ACC112 (cell line): Measurements from ENCODE around the gene HOXC10.

Experiments
- H2AFZ ChIP-seq: fragments of 200-600 bp; sonication (generic); one replicate; pipeline ENCODE4 v1.6.0; 2017; ENCODE audit warnings: antibody characterized with exemption, low read length; ENCODE audit not compliant: unreplicated experiment
- H3K27ac ChIP-seq: fragments of 200-600 bp; sonication (generic); 2 replicates; pipeline ENCODE4 v1.5.1; 2014; ENCODE audit warnings: low read depth, mild to moderate bottlenecking, antibody characterized with exemption, low read length, moderate library complexity
- H3K27me3 ChIP-seq: fragments of 200-600 bp; sonication (generic); 2 replicates; pipeline ENCODE4 v1.6.1; 2014; ENCODE audit warnings: mild to moderate bottlenecking, antibody characterized with exemption, low read length, moderate library complexity, mixed read lengths; ENCODE audit not compliant: insufficient read depth
- H3K36me3 ChIP-seq: fragments of 200-600 bp; sonication (generic); 2 replicates; pipeline ENCODE4 v1.6.1; 2016; ENCODE audit warnings: mild to moderate bottlenecking, antibody characterized with exemption, low read length, moderate library complexity, mixed read lengths; ENCODE audit not compliant: insufficient read depth
- H3K4me1 ChIP-seq: fragments of 200-600 bp; sonication (generic); one replicate; pipeline ENCODE4 v1.6.1; 2016; ENCODE audit warnings: low read length, mixed read lengths; ENCODE audit not compliant: insufficient read depth, unreplicated experiment, control insufficient read depth
- H3K4me3 ChIP-seq: fragments of 200-600 bp; sonication (generic); 2 replicates; pipeline ENCODE4 v1.5.1; 2014; ENCODE audit warnings: mild to moderate bottlenecking, low read depth, low read length
- H3K79me2 ChIP-seq: fragments of 200-600 bp; sonication (generic); one replicate; pipeline ENCODE4 v1.6.0; 2016; ENCODE audit warnings: low read length; ENCODE audit not compliant: control insufficient read depth, unreplicated experiment, insufficient read depth

Gene HOXC10

DNA sequence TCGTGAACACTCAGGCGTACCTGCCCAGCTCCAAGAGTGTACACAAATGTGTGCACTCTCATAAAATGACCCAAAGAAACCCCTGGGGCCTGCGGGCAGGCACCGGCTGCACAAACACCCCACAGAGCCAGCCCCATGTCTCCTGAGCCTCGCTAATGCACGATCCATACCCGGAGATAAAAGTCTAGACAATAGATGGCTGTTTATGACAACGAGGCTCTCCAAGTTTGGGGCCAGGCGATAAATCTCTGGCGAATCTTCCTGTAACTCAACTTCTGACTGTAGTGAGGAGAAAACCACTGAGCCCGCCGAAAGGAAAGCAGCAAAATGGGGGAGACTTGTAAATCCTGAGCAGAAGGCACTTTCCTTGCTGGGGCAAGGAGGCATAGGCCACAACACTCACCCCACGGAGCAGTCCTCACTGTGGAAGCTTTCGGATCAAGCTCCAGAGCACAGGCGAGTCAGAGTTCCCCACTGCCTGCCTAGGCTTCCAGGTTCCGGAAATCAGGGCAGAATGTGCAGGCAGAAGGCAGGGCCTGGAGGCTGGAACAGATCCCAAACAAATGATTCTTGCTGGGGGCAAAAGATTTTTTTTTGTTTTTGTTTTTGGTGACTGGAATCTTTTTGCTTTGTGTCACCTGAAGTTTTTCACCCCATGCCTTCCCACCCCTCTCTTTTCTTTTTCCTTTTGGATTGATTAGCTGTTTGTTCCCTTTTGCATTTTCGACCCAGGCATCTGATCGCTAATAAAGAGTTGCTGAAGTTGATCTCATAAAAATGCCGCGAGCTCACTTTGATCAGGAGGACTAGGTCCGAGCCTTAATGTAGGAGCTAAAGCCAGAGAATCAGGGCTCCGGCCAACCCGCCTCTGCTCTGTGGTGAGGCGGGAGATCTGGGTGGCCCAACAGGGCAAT lies 16.5 kb upstream of the HOXC10 start:
- Histone ChIP-seq H3K27me3 (peaks cover 100% of the 10 kb centered on the region), H3K4me1 (peaks cover 3% of the 10 kb centered on the region), H3K36me3 (no peaks in the 10 kb centered on the region), H3K27ac (no peak overlapping the region), H3K79me2 (no peaks in the 10 kb centered on the region), H2AFZ (no peak overlapping the region), H3K4me3 (no peak overlapping the region)

DNA sequence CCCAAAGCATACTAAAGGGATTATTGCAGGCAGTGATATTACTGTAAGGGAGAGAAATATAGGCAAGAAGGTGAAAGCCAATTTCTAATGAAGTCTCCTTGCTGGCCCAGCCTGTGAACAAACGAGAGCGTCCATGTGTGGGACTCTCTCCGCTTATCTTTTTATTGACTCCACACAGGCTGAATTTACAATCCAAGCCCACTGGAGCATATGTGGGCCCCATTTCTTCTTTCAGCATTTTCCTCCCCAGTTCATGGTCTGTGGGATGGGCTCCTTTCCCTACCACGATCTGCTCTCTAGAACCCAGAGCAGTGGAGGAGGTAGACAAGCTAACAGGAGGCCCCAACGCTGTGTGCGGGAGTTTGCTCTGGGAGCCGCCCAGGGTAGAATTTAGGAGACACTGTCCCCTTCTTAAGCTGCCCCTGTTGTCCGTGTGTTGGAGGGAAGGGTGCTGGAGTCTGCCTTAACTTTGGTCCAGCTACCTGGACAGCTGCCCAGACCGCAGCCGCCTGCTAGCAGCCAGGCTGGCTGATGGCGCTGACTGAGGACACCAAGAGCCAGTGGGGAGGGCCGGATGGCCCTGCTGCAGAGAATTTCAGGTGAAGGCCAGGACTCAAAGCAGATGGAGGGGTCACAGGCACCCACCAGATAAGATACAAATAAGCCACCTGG lies 15.2 kb upstream of the HOXC10 start:
- Histone ChIP-seq H3K27ac (no peak overlapping the region), H2AFZ (no peak overlapping the region), H3K79me2 (no peaks in the 10 kb centered on the region), H3K36me3 (no peaks in the 10 kb centered on the region), H3K4me3 (no peak overlapping the region), H3K4me1 (peaks cover 3% of the 10 kb centered on the region), H3K27me3 (peaks cover 98% of the 10 kb centered on the region)

- H3K27ac ChIP-seq, result no peak overlapping the region
- H3K4me1 ChIP-seq, result peaks cover 3% of the 10 kb centered on the region
- H3K27me3 ChIP-seq, result peaks cover 97% of the 10 kb centered on the region
- no peak overlapping the region for H3K4me3 ChIP-seq
- H3K79me2 ChIP-seq, result no peaks in the 10 kb centered on the region
- no peak overlapping the region for H2AFZ ChIP-seq
- H3K36me3 ChIP-seq, result no peaks in the 10 kb centered on the region
Observed at GRCh38 chr12:53970451-53970850, 14.5 kb upstream of the HOXC10 start.

DNA sequence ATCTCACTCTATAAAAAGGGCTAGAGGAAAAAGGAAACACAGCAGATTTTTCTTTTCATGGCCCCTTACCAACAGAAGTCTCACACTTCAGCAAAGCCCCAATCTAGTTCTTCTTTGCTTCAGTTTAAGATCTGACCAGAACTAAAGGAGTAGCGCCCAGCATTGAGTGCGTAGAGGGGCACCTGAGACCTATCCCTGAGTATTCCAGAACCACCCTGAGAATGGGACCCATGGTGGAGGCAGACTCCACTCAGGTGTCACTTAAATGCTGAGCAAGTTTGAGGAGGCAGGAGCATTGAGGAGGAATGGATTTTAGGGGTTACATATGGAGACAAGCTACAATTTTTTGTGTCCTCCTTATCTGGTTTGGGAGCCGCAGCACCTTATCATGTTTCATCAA lies 13.8 kb upstream of the HOXC10 start:
- Histone ChIP-seq H3K4me1 (peaks cover 3% of the 10 kb centered on the region), H3K27ac (no peak overlapping the region), H3K4me3 (no peak overlapping the region), H3K79me2 (no peaks in the 10 kb centered on the region), H3K36me3 (no peaks in the 10 kb centered on the region), H3K27me3 (peaks cover 97% of the 10 kb centered on the region), H2AFZ (no peak overlapping the region)

DNA sequence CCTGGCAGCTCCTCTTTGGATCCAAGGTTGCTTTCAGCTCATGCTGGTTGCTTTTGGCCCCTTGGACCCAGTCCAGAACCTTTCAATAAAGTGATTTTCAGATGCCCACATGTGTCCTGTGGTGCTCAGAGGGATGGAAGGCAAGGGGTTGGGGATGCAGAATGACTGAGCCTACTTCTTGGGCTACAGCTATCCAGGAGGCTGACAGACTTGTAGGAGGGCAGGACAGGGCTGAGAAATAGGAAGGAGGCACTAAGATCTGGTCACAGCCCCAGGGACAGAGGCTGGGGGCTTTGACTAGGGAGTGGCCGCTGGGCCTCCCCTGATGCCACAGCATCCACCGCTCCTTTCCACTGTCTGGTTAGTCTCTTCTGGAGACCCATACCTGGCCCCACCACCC lies 13.3 kb upstream of the HOXC10 start:
- Histone ChIP-seq H2AFZ (no peak overlapping the region), H3K27ac (no peak overlapping the region), H3K36me3 (no peaks in the 10 kb centered on the region), H3K4me3 (no peak overlapping the region), H3K79me2 (no peaks in the 10 kb centered on the region), H3K4me1 (no peaks in the 10 kb centered on the region), H3K27me3 (peaks cover 97% of the 10 kb centered on the region)

DNA sequence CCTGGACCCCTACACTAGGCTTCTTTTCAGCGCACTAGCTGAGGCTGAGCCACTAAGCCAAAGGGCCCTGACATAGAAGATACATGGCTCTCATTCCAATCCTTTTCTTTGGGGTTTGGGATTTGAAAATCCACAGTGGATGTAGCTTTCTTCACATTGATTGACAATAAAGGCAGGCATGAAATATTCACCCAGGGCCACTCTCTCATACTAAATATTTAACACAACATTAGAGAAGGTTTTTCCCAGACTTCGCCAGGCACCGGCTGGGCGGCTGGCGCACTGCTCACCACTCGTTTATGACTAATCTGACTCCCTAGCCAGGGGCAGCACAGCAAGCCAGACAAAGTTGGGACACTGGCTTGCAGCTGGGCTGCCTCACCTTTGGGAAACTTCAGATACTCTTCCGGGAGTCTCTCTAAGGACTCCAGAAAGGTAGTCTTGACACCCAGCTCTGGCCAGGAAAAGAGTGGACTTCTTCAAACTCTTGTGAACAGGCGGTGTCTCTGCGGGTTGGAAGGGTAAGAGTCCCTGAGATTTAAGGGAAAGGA lies 12.7 kb upstream of the HOXC10 start:
- H2AFZ ChIP-seq, result no peak overlapping the region
- H3K27ac ChIP-seq, result no peak overlapping the region
- H3K36me3 ChIP-seq, result no peaks in the 10 kb centered on the region
- no peaks in the 10 kb centered on the region for H3K79me2 ChIP-seq
- no peak overlapping the region for H3K4me3 ChIP-seq
- peaks cover 97% of the 10 kb centered on the region for H3K27me3 ChIP-seq
- no peaks in the 10 kb centered on the region for H3K4me1 ChIP-seq

DNA sequence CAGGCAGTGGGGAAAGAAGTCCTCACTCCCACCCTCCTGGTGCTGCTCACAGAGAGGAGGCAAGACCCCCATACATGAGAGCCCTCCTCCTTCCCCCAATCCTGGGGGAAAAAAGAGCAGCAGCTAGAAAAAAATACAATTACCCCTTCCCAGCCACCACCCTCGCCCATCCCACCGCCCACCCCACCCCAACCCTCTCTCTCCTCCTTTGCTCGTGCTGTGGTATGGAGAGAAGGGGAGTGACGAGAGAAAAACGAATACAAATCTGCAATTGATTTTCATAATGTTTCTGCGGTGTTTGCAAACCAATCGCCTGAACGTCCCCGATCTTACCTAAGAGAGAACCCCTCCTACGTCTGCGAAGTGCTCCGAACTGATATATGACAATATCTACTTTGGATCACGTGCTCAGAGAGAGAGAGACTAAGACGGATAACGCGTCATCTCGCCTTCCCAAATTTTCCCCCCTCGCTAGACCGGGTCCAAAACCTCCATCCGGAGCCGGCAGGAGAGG lies 12.2 kb upstream of the HOXC10 start, which contains the start of gene HOXC11:
TSS of gene HOXC11 (plus strand) at position 405 of the 514 bp plus-strand sequence. CDS start 116 bp downstream, outside the sequence.
- H3K27ac ChIP-seq, result no peak within 1 kb of the TSS
- peaks cover 97% of the 10 kb centered on the region for H3K27me3 ChIP-seq
- peak within 1 kb of the TSS; percentile 3 for H2AFZ ChIP-seq
- H3K36me3 ChIP-seq, result no peaks in the 10 kb centered on the region
- peak within 1 kb of the TSS; percentile 68 for H3K4me3 ChIP-seq
- H3K79me2 ChIP-seq, result no peaks in the 10 kb centered on the region
- H3K4me1 ChIP-seq, result no peaks in the 10 kb centered on the region

GRCh38 chr12:53973236-53974042 lies 11.5 kb upstream of the HOXC10 start:
- Histone ChIP-seq H3K27ac (no peak overlapping the region), H3K4me1 (no peaks in the 10 kb centered on the region), H2AFZ (peak overlapping the region; percentile 3), H3K79me2 (no peaks in the 10 kb centered on the region), H3K27me3 (peaks cover 96% of the 10 kb centered on the region), H3K36me3 (no peaks in the 10 kb centered on the region), H3K4me3 (peak overlapping the region; percentile 68)

DNA sequence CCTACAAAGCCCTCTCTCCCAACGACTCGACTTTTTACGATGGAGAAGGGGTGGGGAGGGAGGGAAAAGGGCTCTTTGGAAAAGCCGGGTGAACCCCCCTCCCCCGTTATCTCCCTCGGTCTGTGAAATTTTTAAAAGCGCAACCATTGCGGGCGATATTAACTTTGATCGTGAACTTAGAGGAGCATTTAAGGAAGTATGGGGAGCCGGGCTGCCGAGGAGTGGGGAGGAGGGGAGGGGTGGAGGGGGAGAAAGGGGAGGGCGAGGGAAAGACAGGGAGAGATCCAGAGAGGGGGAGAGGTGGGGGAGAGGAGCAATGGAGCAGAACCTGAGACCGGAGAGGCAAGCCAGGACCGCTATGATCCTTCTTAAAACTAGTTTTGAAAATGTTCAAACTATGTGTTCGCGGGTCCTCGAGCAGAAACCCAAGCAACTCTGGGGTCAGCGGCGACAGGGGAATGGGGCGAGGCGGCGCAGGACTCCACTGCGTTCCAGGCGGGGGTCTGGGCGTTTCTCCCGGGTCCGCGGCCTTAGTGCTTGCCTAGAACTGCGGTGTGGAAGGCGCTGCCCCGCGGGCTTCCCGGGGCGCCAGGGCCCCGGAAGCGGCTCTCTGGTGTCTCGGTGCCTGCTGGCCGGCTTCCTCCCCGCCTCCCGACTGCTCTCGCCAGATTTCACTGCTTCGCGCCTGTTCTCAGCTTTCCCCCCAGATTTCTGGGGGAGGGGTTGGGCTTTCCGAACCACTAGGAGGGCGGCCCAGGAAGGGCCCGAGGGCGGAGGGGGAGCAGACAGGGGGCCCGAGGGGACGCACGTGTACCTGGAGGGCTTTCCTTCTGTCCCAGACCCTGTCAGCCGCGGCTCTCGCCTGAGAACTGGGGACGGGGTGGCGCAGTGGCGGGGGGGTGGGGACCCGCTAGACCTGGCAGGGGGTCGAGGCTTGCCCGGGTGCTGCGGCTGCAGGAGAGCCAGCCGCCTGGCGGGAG lies 10.6 kb upstream of the HOXC10 start, which contains the start of gene HOTAIR:
TSS of gene HOTAIR (minus strand) at position 871 of the 980 bp plus-strand sequence.
- Histone ChIP-seq H3K27ac (no peak within 1 kb of the TSS), H3K79me2 (no peaks in the 10 kb centered on the region), H3K4me1 (no peaks in the 10 kb centered on the region), H3K4me3 (peak within 1 kb of the TSS; percentile 68), H2AFZ (peak within 1 kb of the TSS; percentile 74), H3K36me3 (no peaks in the 10 kb centered on the region), H3K27me3 (peaks cover 96% of the 10 kb centered on the region)
